ENCODE data around the gene DHRS2.
"Not testable (repeated sequence)": the region's sequence is repeated elsewhere in the genome, so short reads cannot be mapped to it uniquely, and the experiment has no call there.

The DHRS2 gene

DNA sequence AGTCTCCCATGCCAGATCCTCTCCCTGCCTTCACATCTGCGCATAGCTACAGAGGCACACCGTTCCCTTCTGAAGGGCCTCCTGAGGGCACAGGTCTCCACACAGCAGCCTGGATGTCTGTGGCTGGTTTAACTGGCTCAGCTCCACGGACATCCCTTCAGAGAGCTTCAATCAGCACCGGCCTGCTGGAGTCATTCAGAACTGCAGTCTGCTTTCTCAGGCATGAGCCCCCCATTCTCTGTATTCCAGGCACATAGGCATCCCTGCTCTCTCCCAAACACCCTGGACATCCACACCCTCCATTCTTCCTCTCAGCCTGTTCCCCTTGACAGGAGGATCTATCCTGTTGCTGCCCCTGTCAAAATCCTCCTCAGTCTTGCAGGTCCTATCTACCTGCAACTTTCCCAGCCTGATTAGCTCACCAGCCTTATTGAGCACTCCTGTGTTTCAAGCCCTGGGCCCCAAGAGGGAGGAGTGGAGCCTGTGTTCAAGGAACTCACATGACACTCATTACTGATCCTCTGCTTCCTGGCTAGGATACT lies 2.9 kb upstream of the DHRS2 start:
- TF ChIP-seq FOXP2 (optimal IDR thresholded peaks at IDR 0.05; ENCODE audit: control extremely low read depth, extremely low read length, insufficient read depth): no peak
- TF ChIP-seq POLR2AphosphoS5 (IDR thresholded peaks at IDR 0.05; ENCODE audit: borderline replicate concordance, low read depth, low read length): no peak
- no peak for TF ChIP-seq EZH2 (IDR thresholded peaks at IDR 0.05)
- Histone ChIP-seq H3K9ac (ENCODE audit: insufficient read length) (no peak overlapping the region), H3K9me3 (ENCODE audit: low read depth, low read length) (no peaks in the 10 kb centered on the region), H3K4me3 (no peak overlapping the region), H3K27ac (no peak overlapping the region), H3K36me3 (ENCODE audit: insufficient read depth, low read length) (no peaks in the 10 kb centered on the region)
- DNase-seq (ENCODE audit: low read depth, low spot score): no peak

DNA sequence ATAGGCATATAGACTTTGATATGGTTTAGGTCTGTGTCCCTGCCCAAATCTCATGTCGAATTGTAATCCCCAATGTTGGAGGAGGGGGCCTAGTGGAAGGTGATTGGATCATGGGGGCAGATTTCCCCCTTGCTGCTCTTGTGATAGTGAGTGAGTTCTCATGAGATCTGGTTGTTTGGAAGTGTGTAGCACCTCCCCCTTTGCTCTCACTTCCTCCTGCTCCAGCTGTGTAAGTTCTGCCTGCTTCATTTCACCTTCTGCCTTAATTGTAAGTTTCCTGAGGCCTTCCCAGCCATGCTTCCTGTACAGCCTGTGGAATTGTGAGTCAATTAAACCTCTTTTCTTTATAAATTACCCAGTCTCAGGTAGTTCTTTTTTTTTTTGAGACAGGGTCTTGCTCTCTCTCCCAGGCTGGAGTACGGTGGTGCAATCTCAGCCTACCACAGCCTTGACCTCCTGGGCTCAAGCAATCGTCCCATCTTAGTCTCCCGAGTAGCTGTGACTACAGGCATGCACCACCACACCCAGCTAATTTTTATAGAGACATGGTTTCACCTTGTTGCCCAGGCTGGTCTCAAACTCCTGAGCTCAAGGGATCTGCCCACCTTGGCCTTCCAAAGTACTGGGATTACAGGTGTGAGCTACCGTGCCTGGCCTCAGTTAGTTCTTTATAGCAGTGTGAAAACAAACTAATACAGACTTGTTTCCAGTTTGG lies 1.3 kb upstream of the DHRS2 start:
- H3K36me3 ChIP-seq (ENCODE audit: insufficient read depth, low read length); H3K9ac ChIP-seq (ENCODE audit: insufficient read length); H3K9me3 ChIP-seq (ENCODE audit: low read depth, low read length); H3K4me3 ChIP-seq; DNase-seq (ENCODE audit: low read depth, low spot score); H3K27ac ChIP-seq: not testable (repeated sequence)

DNA sequence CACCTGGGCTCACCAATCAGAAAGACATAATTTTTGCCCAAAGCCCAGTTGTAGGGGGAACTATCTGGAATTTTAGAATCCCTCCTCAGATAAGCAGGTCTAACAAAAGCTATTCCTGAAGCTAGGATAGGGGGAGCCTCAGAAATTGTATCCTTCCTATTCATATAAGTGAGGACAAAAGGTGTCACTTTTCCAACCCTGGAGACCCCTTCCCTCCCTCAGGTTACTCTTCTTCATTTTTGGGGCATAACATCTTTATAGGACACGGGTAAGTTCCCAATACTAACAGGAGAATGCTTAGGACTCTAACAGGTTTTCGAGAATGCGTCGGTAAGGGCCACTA lies 1.1 kb downstream of the DHRS2 start:
- H3K4me3 ChIP-seq; H3K36me3 ChIP-seq (ENCODE audit: insufficient read depth, low read length); H3K9me3 ChIP-seq (ENCODE audit: low read depth, low read length); DNase-seq (ENCODE audit: low read depth, low spot score); H3K27ac ChIP-seq; H3K9ac ChIP-seq (ENCODE audit: insufficient read length): not testable (repeated sequence)

DNA sequence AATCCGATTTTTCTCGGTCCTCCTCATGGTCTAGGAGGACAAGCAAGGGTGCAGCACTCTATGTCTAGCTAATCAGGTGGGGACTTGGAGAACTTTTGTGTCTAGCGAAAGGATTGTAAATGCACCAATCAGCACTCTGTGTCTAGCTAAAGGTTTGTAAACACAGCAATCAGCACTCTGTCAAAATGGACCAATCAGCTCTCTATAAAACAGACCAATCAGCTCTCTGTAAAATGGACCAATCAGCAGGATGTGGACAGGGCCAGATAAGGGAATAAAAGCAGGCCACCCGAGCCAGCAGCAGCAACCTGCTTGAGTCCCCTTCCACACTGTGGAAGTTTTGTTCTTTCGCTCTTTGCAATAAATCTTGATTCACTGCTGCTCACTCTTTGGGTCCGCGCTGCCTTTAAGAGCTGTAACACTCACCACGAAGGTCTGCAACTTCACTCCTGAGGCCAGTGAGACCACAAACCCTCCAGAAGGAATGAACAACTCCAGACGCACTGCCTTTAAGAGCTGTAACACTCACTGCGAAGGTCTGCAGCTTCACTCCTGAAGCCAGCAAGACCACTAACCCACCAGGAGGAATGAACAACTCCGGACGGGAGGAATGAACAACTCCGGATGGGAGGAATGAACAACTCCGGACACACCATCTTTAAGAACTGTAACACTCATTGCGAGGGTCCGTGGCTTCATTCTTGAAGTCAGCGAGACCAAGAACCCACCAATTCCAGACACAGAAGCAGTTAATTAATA lies 1.7 kb downstream of the DHRS2 start:
- H3K27ac ChIP-seq: not testable (repeated sequence)

DNA sequence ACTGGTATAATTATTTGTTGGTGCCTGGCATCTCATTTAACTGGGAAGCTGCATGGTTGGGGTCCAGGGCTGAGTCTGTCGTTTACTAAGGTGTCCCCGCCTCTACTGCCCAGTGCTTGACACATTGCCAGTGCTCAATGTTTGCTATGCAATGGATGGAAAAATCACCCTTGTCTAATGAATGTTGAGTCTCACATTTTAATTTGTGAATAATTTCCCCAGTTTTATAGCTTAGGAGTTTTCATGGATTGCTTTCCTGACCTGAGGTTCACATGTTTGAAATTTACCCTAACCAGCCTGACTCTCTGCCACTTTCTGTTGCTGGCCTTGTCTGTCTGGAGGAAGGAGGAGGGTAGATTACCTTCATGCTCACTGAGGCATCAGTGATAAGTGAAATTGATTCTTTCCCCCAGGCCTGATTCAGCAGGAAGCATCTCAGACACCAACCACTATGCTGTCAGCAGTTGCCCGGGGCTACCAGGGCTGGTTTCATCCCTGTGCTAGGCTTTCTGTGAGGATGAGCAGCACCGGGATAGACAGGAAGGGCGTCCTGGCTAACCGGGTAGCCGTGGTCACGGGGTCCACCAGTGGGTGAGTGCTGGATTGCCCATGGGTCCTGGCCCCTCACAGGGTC lies 2.4 kb downstream of the DHRS2 start:
- no peak for TF ChIP-seq EZH2 (IDR thresholded peaks at IDR 0.05)
- TF ChIP-seq POLR2AphosphoS5 (IDR thresholded peaks at IDR 0.05; ENCODE audit: borderline replicate concordance, low read depth, low read length): no peak
- TF ChIP-seq FOXP2 (optimal IDR thresholded peaks at IDR 0.05; ENCODE audit: control extremely low read depth, extremely low read length, insufficient read depth): no peak
- Histone ChIP-seq H3K9me3 (ENCODE audit: low read depth, low read length) (no peaks in the 10 kb centered on the region), H3K36me3 (ENCODE audit: insufficient read depth, low read length) (no peaks in the 10 kb centered on the region), H3K4me3 (no peak overlapping the region), H3K27ac (no peak overlapping the region), H3K9ac (ENCODE audit: insufficient read length) (no peak overlapping the region)
- no peak for DNase-seq (ENCODE audit: low read depth, low spot score)

More for the DNA sequence above, 1.7 kb downstream of the DHRS2 start:
- H3K36me3 ChIP-seq (ENCODE audit: insufficient read depth, low read length); DNase-seq (ENCODE audit: low read depth, low spot score); H3K9me3 ChIP-seq (ENCODE audit: low read depth, low read length); H3K4me3 ChIP-seq; H3K9ac ChIP-seq (ENCODE audit: insufficient read length): not testable (repeated sequence)

DNA sequence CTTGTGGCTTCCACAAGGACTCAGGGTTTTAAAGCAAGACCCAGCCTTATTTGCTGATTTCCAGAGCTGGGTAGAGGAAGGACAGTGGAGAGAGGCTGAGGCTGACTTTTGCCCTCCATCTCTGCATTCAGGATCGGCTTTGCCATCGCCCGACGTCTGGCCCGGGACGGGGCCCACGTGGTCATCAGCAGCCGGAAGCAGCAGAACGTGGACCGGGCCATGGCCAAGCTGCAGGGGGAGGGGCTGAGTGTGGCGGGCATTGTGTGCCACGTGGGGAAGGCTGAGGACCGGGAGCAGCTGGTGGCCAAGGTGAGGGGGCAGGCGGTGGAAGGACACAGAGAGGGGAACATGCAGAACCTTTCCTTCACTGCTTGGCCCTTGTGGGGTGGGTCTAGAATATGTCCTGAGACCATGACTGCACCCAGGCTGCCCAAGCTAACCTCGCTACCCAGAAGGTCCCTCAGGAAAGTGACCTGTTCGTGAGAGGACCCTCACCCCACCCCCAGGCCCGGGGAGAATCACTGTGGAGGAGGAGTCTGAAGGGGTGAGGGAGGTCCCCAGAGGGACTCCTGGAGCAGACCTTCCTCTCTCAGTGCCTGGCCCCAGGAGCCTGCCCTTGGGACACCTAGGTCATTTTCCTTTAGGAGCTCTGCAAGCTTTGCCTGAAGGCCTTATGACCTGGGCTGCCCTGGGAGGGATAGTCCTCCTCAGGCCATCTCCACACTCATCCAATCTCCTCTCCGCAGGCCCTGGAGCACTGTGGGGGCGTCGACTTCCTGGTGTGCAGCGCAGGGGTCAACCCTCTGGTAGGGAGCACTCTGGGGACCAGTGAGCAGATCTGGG lies 3.1 kb downstream of the DHRS2 start:
- Histone ChIP-seq H3K9me3 (ENCODE audit: low read depth, low read length) (no peaks in the 10 kb centered on the region), H3K27ac (no peak overlapping the region), H3K4me3 (no peak overlapping the region), H3K36me3 (ENCODE audit: insufficient read depth, low read length) (no peaks in the 10 kb centered on the region), H3K9ac (ENCODE audit: insufficient read length) (no peak overlapping the region)
- no peak for DNase-seq (ENCODE audit: low read depth, low spot score)
- TF ChIP-seq FOXP2 (optimal IDR thresholded peaks at IDR 0.05; ENCODE audit: control extremely low read depth, extremely low read length, insufficient read depth) (no peak), POLR2AphosphoS5 (IDR thresholded peaks at IDR 0.05; ENCODE audit: borderline replicate concordance, low read depth, low read length) (no peak), EZH2 (IDR thresholded peaks at IDR 0.05) (no peak)

DNA sequence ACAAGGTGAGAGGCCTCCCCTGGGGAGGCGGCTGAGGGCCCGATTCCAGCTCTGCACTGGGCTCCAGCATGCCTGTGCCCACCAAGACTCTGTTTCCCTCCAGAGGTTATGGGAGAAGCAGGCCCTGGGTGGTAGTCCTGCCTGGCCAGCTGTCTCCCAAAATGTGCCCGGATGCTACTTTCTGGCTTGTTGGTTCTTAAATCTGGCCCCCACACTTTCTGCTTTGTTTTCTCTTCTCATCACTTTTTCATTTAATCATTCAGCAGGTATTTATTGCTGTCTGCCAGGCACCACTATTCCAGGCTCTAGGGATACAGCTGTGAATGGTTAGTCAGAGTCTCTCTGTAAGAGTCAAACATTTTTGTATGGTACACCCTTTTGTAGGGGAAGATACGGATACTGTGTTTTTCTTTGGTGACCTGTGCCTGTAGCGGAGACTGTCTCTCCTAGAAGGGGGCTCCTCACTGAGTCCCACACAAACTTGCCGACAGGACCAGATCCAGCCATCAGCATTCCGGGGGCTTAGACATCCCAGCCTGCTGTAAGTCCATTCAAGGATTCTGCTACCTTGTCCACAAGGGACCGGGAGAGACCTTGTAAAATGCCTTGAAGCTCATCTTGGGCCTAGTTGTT lies 3.8 kb downstream of the DHRS2 start:
- Histone ChIP-seq H3K9me3 (ENCODE audit: low read depth, low read length) (no peaks in the 10 kb centered on the region), H3K27ac (no peak overlapping the region), H3K36me3 (ENCODE audit: insufficient read depth, low read length) (no peaks in the 10 kb centered on the region), H3K9ac (ENCODE audit: insufficient read length) (no peak overlapping the region), H3K4me3 (no peak overlapping the region)
- no peak for DNase-seq (ENCODE audit: low read depth, low spot score)
- TF ChIP-seq FOXP2 (optimal IDR thresholded peaks at IDR 0.05; ENCODE audit: control extremely low read depth, extremely low read length, insufficient read depth): no peak
- no peak for TF ChIP-seq POLR2AphosphoS5 (IDR thresholded peaks at IDR 0.05; ENCODE audit: borderline replicate concordance, low read depth, low read length)
- TF ChIP-seq EZH2 (IDR thresholded peaks at IDR 0.05): no peak

All from SK-N-MC (cell line).